Right cardiac atrium (tissue), 5 donors: Measurements from ENCODE around the gene EFHC1. TPM values are rescaled to one million over a fixed set of nuclear protein-coding genes. Genes with fewer than 3 reads are reported as not detected.
A peak's percentile ranks its signal among the peaks of the same experiment; 100 is the strongest.

Experiments used
- ATAC-seq, 2 donors: fragments of 200-7000 bp; cut with Tn5 transposase; one replicate each; pipeline versions ENCODE4 v1.8.0 to v1.9.1; 2020; ENCODE audit warnings: moderate library complexity in 2 of 2, mild to moderate bottlenecking in 1 of 2
- DNase-seq, 3 donors: peaks; one replicate each; pipeline ENCODE4 v3.0.0-alpha.2; 2020
- H3K27ac ChIP-seq: one replicate; pipeline ENCODE4 v1.5.1; 2013; ENCODE audit warnings: mild to moderate bottlenecking, low read length, control low read depth, moderate library complexity
- H3K27me3 ChIP-seq: one replicate; pipeline ENCODE4 v1.6.1; 2013; ENCODE audit not compliant: control insufficient read depth, insufficient read depth
- H3K4me1 ChIP-seq: one replicate; pipeline ENCODE4 v1.6.1; 2013; ENCODE audit warnings: low read length; ENCODE audit not compliant: control insufficient read depth, insufficient read depth
- H3K4me3 ChIP-seq: one replicate; pipeline ENCODE4 v1.5.1; 2013; ENCODE audit warnings: low read length, control low read depth
- H3K9me3 ChIP-seq: one replicate; pipeline ENCODE4 v1.6.1; 2013; ENCODE audit warnings: low read length; ENCODE audit not compliant: control insufficient read depth
- WGBS: extraction: QIAGEN DNeasy Blood & Tissue Kit; methylation state at CpG from one replicate; pipeline ENCODE4 v1.1.7; 2013; 5-methylcytosine and 5-hydroxymethylcytosine counted together
- intact Hi-C, 4 donors: fragments of 100-400 bp; cut with DNase I; formaldehyde crosslinking; loops; one replicate each; pipeline versions ENCODE4 v1.11.0 to v1.14.0; 2022 to 2023
- polyA plus RNA-seq: library from polyadenylated mRNA; stranded (reverse); fragments of 200-250 nt; gene quantifications from one replicate; pipeline ENCODE4 v1.2.3, GENCODE V29; 2013
- total RNA-seq, 4 donors: library from RNA; stranded (reverse); fragmentation: NEBNext Ultra II Directional; extraction: Animal tissue kit (Norgen Biotek cat#: 25700); gene quantifications; one replicate each; pipeline ENCODE4 v1.2.1, GENCODE V29; 2021
- donor health status: healthy with polysubstance abuse.
- donor health status: DM: no; HTN: yes; CAD: no.
- donor health status: DM: no; HTN: no; CAD: no.
- donor health status: DM: no; HTN: yes; CAD: no; lungs with severe emphysema.
- donor health status: DM: yes; HTN: yes; CAD: no.

EFHC1 gene
- total and polyA plus RNA-seq, 5 donors: 4.9 to 10.5 (median 10.0) TPM

DNA sequence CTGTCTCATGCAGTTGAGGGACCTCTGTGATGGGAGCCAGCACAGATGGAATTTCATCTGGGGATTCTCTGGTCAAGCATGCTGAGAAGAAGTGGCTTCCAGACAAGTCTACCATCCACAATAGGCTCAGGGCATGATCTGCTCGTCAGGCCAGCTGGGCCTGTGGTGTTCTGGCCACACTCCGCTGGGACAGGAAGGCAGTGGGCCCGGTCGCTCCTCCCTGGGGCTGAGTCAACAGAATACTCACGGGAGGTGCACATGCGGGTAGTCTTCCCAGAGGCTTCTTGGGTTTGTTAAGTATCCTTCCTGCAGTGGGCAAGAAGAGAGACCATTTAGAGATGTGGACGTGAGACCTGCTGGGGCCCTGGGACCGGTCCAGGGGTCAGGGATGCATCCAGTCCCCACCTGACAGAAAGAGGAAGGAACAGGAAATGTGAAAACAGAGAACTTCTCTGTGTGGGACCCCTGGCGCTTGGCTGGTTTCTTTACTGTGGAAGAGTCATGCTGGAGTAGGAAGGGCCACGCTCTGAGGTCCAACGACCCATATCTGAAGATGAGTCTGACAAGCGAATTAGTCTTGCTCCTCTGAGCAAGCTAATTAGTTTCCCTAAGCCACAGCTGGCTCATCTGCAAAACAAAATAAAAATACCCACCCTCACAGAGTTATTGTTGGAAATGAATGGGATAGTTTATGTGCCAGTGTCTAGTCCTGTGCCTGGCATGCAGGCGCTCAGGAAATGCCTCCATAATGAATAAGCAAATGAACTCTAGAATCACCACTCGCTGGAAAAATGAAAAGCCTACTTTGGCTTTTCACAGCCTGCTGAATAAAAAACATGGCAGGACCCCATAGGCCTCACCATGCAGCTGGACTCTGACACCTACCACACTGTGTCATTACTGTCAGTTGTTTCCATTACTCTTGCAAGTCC is 89.4 kb downstream of the EFHC1 start:
- peak in 1 of 3 donors; percentile 33 for DNase-seq
- Histone ChIP-seq H3K9me3 (no peaks in the 10 kb centered on the region), H3K4me1 (peaks cover 22% of the 10 kb centered on the region), H3K27ac (no peak overlapping the region), H3K27me3 (no peaks in the 10 kb centered on the region), H3K4me3 (no peak overlapping the region)
- intact Hi-C loops: loop anchor here in 3 of 4 donors (5.0 to 10.0 kb wide), 3 partner anchors 63 to 85 kb away; partner anchors contain the start of genes EFHC1 (in 1 of the 3) and TRAM2 (in 1 of the 3)
- 92% methylated on average over 14 of the region's 14 CpGs for WGBS
- ATAC-seq: no peak

DNA sequence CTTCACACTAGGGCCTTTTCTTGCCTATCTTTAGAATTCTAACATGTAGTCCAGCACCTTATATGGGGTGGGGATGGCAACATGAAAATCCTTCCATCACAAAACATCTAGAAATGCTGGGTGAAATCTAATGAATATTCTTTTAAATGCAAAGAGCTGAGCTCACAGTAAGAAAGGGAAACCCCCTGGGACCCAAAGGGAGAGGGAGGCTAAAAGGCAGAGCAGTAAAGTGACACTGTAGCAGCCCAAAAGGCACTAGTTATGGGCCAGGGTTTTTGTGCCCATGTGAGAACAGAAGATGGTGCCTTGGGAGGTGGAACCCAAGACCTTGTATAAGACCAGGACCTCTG is 90.0 kb downstream of the EFHC1 start:
- Histone ChIP-seq H3K27me3 (no peaks in the 10 kb centered on the region), H3K4me1 (peaks cover 21% of the 10 kb centered on the region), H3K4me3 (no peak overlapping the region), H3K27ac (no peak overlapping the region), H3K9me3 (no peaks in the 10 kb centered on the region)
- DNase-seq (no peak), ATAC-seq (no peak)
- intact Hi-C loops: loop anchor here in 1 of 4 donors (5.0 kb wide), 1 partner anchor 62 kb away; no protein-coding TSS in a partner anchor

DNA sequence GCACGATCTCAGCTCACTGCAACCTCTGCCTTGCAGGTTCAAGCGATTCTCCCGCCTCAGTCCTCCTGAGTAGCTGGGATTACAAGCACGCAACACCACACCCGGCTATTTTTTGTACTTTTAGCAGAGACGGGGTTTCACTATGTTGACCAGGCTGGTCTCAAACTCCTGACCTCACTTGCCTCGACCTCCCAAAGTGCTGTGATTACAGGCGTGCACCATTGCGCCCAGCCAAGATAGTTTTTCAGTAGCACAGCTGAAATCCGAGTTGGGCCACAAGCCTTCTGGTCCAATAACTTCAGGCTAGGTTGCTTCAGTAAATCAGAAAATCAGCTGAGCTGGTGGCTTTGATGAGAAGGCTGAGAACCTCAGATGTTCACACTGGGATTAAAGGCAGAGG is 91.0 kb downstream of the EFHC1 start:
- Histone ChIP-seq H3K27ac (peak overlapping the region; percentile 99), H3K27me3 (no peaks in the 10 kb centered on the region), H3K4me3 (no peak overlapping the region), H3K4me1 (peaks cover 13% of the 10 kb centered on the region), H3K9me3 (no peaks in the 10 kb centered on the region)
- intact Hi-C loops: loop anchor here in 1 of 4 donors (5.0 kb wide), 1 partner anchor 61 kb away; no protein-coding TSS in a partner anchor
- ATAC-seq: no peak
- DNase-seq: peak in 1 of 3 donors; percentile 16
- 80% methylated on average over 10 of the region's 10 CpGs for WGBS

DNA sequence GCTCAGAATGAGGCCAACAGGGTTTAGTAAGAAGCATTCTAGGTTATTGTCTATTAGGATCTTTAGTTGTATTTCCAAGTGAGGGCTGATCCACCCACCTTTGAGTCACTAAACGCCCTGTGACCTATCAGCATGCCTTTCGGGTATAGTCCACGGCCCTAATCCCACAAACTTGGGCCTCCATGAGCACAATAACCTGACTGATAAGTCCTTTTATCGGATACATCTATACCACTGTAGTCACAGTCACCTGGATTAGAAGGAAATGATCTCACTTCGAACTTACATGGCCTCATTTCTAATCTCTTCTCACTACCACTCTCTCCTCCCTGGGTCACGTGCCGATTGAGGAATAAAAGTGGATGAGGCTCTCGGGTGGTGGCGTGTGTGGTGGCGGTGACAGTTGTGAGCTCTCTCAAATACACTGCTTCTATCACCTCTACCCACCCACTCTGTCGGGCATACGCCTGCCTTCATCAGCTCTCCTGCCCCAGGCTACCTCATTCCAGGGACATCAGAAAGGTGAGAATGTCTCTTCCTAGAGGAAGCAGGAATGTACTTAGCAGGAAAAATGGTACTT is 91.5 kb downstream of the EFHC1 start:
- WGBS: 50% methylated on average over 12 of the region's 12 CpGs
- H3K27me3 ChIP-seq: no peaks in the 10 kb centered on the region
- intact Hi-C loops: loop anchor here in 1 of 4 donors (5.0 kb wide), 1 partner anchor 61 kb away; no protein-coding TSS in a partner anchor
- no peak overlapping the region for H3K4me3 ChIP-seq
- peak; percentile 19 to 27 for ATAC-seq
- peak overlapping the region; percentile 99 for H3K27ac ChIP-seq
- peaks cover 16% of the 10 kb centered on the region for H3K4me1 ChIP-seq
- peak in 1 of 3 donors; percentile 19 for DNase-seq
- no peaks in the 10 kb centered on the region for H3K9me3 ChIP-seq

DNA sequence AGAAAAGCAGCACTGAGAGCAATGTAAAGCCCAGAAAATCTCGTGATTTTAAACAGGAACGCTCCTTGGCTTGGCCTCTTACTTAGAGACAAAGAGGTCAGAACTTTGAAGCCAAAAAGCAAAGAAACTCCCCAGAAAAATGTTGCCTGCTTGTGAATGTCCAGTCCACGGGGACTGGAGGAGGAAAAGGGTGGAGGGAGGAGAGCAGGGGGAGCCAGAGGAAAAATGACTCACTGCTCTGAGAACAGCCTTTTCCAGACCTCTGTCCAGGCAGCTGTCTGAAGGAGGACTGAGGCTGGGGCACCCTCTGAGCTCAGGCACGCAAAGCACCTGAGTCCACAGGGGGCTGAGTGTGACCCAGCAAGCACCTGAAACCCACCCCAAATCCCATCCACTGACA is 92.1 kb downstream of the EFHC1 start:
- Histone ChIP-seq H3K4me1 (peaks cover 16% of the 10 kb centered on the region), H3K4me3 (no peak overlapping the region), H3K27ac (peak overlapping the region; percentile 99), H3K27me3 (no peaks in the 10 kb centered on the region), H3K9me3 (no peaks in the 10 kb centered on the region)
- peak; percentile 72 to 79 (median 73) for DNase-seq
- WGBS: 31% methylated on average over 4 of the region's 4 CpGs
- ATAC-seq: peak; percentile 95 to 96
- intact Hi-C loops: loop anchor here in 1 of 4 donors (5.0 kb wide), 1 partner anchor 60 kb away; no protein-coding TSS in a partner anchor

DNA sequence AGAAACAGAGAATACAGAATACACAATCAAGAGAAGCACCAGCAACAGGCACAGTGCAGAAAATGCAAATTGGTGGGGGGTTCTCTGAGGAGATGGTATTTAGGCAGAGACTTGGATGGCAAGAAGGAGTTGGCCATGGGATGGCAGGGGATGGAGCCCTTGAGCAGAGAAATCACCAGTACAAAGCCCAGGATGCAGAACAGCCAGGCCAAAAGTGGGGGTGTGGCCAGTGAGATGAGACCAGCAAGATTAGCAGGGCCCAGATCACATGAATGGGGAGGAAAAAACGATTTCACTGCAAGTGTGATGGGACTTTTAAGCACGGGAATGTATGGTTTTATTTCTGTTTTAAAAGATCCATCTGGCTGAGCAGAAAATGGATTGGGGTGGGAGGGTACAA is 93.3 kb downstream of the EFHC1 start:
- intact Hi-C loops: loop anchor here in 1 of 4 donors (5.0 kb wide), 1 partner anchor 59 kb away; no protein-coding TSS in a partner anchor
- ATAC-seq (no peak), DNase-seq (no peak)
- no peak overlapping the region for H3K4me3 ChIP-seq
- H3K9me3 ChIP-seq: no peaks in the 10 kb centered on the region
- H3K27ac ChIP-seq: peak overlapping the region; percentile 41
- H3K4me1 ChIP-seq: peaks cover 20% of the 10 kb centered on the region
- 46% methylated on average over 2 of the region's 2 CpGs for WGBS
- H3K27me3 ChIP-seq: no peaks in the 10 kb centered on the region

DNA sequence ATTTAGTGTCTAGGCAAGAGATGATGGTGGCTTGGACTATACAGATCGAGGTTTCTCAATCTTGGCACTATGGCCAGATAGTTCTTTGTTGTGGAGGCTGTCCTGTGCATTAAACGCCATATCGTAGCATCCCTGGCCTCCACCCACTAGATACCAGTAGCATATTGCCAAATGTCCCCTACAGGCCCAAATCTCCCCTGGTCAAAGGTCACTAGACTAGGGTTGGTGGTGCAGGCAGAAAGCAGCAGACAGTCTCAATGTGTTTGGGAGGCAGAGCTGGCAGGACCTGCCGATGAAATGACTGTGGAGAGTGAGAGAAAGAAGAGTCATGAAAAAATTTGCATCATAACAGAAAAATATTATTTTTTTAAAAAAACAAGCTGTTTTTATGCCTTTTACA is 93.8 kb downstream of the EFHC1 start:
- ATAC-seq: no peak
- 81% methylated on average over 4 of the region's 4 CpGs for WGBS
- H3K9me3 ChIP-seq: no peaks in the 10 kb centered on the region
- H3K27me3 ChIP-seq: no peaks in the 10 kb centered on the region
- H3K27ac ChIP-seq: no peak overlapping the region
- H3K4me1 ChIP-seq: peaks cover 21% of the 10 kb centered on the region
- DNase-seq: no peak
- intact Hi-C loops: loop anchor here in 1 of 4 donors (5.0 kb wide), 1 partner anchor 58 kb away; no protein-coding TSS in a partner anchor
- no peak overlapping the region for H3K4me3 ChIP-seq

DNA sequence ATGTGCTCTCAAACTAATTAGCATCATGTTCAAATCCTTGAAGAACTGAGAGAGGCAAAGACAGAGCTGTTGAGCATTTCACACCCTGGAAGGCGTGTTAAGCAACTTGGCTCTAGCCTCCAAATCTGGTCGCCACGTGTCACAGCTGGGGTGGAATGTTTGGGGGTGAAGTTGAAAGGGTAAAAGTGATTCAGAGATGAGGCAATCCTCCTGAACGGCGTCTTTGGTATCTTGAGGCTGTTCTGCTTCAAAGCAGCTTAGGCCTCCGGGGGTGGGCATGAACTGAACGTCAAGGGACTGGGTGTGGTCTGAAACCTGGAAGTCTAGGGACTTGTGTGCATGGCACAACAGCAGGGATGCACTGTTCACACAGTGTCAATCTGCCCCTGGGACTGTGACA is 94.4 kb downstream of the EFHC1 start:
- DNase-seq (peak in 2 of 3 donors; percentile 46 to 68), ATAC-seq (peak in 1 of 2 donors; percentile 6)
- Histone ChIP-seq H3K9me3 (no peaks in the 10 kb centered on the region), H3K4me3 (no peak overlapping the region), H3K27ac (peak overlapping the region; percentile 7), H3K4me1 (peaks cover 21% of the 10 kb centered on the region), H3K27me3 (no peaks in the 10 kb centered on the region)
- intact Hi-C loops: loop anchor here in 1 of 4 donors (5.0 kb wide), 1 partner anchor 58 kb away; no protein-coding TSS in a partner anchor
- 53% methylated on average over 7 of the region's 7 CpGs for whole genome bisulfite sequencing

DNA sequence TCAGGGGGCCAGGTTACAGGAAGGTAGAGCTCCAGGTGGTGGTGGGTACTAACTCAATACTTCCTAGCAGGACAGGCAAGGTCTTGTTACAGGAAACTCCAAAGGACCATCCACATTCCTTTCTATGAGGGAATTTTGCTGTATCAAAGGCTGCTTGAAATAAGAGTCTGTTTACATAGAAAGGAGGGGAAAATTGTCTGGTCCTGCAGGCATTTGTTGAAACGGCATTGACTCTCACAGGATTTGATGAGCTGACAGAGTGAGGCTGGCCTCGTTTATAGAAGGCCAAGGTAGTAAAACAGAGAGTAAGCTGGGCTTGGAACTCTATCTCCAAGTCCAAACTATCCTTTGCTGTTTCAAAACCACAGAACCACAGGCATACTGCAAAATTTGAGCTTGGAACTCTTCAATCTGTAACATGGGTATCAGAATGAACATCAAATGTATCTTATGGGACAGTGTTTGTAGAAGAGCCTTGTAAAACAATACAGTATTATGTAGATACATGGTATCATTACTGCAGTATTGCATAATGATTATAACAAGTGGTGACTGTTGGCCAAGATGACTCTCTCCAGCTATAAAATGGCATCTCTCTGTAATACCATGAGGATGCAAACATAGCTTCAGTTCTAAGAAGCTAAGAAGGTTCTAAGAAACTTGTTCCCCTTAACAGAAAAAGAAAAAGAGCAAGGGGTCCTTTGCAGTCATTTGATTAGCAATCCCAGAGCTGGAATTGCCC is 95.2 kb downstream of the EFHC1 start:
- Histone ChIP-seq H3K4me3 (no peak overlapping the region), H3K4me1 (peaks cover 21% of the 10 kb centered on the region), H3K9me3 (no peaks in the 10 kb centered on the region), H3K27ac (no peak overlapping the region), H3K27me3 (no peaks in the 10 kb centered on the region)
- 69% methylated on average over 2 of the region's 2 CpGs for WGBS
- DNase-seq (no peak), ATAC-seq (no peak)
- intact Hi-C loops: no loop called here

DNA sequence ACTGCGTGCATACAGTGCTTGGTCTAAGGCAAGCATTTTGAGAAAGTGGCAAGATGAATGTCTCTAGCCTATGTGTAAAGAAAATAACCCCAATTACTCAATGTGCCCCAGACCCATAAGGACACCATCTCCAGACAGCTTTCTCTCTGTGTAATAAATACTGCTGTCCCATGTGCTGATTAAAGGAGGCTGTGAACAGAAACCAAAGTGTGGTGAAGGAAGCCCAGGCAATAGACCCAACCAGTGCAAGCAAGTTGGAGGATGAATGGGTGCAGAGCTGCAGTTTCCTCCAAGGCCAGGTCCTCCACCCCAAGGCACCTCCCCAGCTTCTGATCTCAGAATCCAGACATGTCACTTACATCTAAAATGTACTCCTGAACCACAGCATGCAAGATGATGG is 96.1 kb downstream of the EFHC1 start:
- intact Hi-C loops: no loop called here
- H3K4me3 ChIP-seq: no peak overlapping the region
- no peak overlapping the region for H3K27ac ChIP-seq
- no peak for DNase-seq
- peaks cover 20% of the 10 kb centered on the region for H3K4me1 ChIP-seq
- H3K9me3 ChIP-seq: no peaks in the 10 kb centered on the region
- ATAC-seq: no peak
- no peaks in the 10 kb centered on the region for H3K27me3 ChIP-seq
- WGBS: 98% methylated on average over 1 of the region's 1 CpG
